HFFc6 (cell line): ENCODE results near the gene NDUFC1. TPM values are rescaled to one million over a fixed set of nuclear protein-coding genes. Genes with fewer than 3 reads are reported as not detected.

Source experiments
- DNase-seq: peaks from one replicate; pipeline ENCODE4 v3.0.0-alpha.2; 2018
- H3K27ac Mint-ChIP-seq: 2 replicates; pipeline ENCODE4 v1.8.0; 2020; ENCODE audit warnings: mild to moderate bottlenecking, mixed read lengths
- H3K27me3 Mint-ChIP-seq: 2 replicates; pipeline ENCODE4 v1.8.0; 2021; ENCODE audit warnings: mild to moderate bottlenecking, moderate library complexity, mixed read lengths; ENCODE audit not compliant: insufficient read depth
- H3K36me3 Mint-ChIP-seq: 2 replicates; pipeline ENCODE4 v1.8.0; 2021; ENCODE audit warnings: low read depth, mixed read lengths
- H3K4me1 Mint-ChIP-seq: 2 replicates; pipeline ENCODE4 v1.8.0; 2020; ENCODE audit warnings: low read depth, mixed read lengths
- H3K4me3 Mint-ChIP-seq: 2 replicates; pipeline ENCODE4 v1.8.0; 2020; ENCODE audit warnings: mild to moderate bottlenecking, moderate library complexity, mixed read lengths
- H3K9me3 Mint-ChIP-seq: 2 replicates; pipeline ENCODE4 v1.8.0; 2020; ENCODE audit warnings: mild to moderate bottlenecking, mixed read lengths
- total RNA-seq, 6 experiments: library from RNA; stranded (reverse); fragmentation: NEBNext Ultra II Directional; extraction: Animal tissue kit (Norgen Biotek cat#: 25700); gene quantifications; 2 replicates in 1 of 6; 3 replicates in 5 of 6; pipeline ENCODE4 v1.2.3, GENCODE V29; 2021
- TF ChIP-seq, protein P1 (sequence below): fragments of 200-600 bp; sonication (generic); IDR thresholded peaks from 2 replicates; pipeline ENCODE4 v1.5.0; 2021; ENCODE audit warnings: antibody characterized with exemption, mild to moderate bottlenecking

Gene NDUFC1
- total RNA-seq, 6 experiments from 2014 or later: 68.6 to 90.7 (median 74.2) TPM

GRCh38 chr4:139301113-139301820 lies 1.0 kb downstream of the NDUFC1 start, which contains the start of gene NAA15:
Gene NAA15 (plus strand): TSS chr4:139301505. CDS start chr4:139301778, 273 bp downstream.
- H3K27ac Mint-ChIP-seq: peak within 1 kb of the TSS; percentile 98
- TF ChIP-seq, protein P1, sequence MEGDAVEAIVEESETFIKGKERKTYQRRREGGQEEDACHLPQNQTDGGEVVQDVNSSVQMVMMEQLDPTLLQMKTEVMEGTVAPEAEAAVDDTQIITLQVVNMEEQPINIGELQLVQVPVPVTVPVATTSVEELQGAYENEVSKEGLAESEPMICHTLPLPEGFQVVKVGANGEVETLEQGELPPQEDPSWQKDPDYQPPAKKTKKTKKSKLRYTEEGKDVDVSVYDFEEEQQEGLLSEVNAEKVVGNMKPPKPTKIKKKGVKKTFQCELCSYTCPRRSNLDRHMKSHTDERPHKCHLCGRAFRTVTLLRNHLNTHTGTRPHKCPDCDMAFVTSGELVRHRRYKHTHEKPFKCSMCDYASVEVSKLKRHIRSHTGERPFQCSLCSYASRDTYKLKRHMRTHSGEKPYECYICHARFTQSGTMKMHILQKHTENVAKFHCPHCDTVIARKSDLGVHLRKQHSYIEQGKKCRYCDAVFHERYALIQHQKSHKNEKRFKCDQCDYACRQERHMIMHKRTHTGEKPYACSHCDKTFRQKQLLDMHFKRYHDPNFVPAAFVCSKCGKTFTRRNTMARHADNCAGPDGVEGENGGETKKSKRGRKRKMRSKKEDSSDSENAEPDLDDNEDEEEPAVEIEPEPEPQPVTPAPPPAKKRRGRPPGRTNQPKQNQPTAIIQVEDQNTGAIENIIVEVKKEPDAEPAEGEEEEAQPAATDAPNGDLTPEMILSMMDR: no peak
- peak; percentile 97 for DNase-seq
- H3K4me1 Mint-ChIP-seq: peaks cover 56% of the 10 kb centered on the region
- H3K36me3 Mint-ChIP-seq: peaks cover 33% of the 10 kb centered on the region
- H3K27me3 Mint-ChIP-seq: peaks cover 5% of the 10 kb centered on the region
- H3K4me3 Mint-ChIP-seq: peak within 1 kb of the TSS; percentile 99
- H3K9me3 Mint-ChIP-seq: no peaks in the 10 kb centered on the region

DNA sequence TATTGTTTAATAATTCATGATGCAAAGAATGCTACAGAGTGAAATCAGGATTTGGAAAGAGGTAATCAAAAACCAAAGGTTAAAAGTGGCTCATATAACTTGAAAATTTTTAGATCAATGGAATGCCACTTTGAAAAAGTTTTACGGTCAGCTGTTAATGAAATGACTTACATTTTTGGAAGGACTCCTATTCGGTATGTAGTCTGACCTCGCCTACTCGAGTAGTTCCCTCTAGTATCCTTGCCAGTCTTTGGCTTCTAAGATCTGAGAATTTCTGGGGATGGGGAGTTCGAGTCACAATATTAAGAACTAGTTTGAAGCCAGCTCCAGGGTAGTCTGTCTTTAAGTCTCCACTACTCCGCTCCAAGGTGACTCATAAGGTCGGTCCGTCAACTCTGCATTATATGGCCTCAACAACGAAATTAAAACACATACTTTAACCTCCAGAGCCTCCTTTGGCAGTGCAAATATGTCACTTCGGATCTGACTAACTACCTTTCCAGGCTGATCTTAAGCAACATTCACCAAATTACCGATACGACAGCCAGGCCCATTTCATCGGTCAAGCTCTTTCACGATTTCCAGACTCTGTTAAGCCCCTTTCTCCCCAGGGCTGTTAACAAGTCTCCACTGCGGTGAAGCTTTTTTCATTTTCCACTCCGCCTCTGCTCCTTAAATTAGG lies 1.7 kb downstream of the NDUFC1 start:
- DNase-seq: peak; percentile 63
- peaks cover 5% of the 10 kb centered on the region for H3K27me3 Mint-ChIP-seq
- H3K27ac Mint-ChIP-seq: peak overlapping the region; percentile 98
- H3K4me3 Mint-ChIP-seq: peak overlapping the region; percentile 99
- no peaks in the 10 kb centered on the region for H3K9me3 Mint-ChIP-seq
- TF ChIP-seq, protein P1: no peak
- peaks cover 27% of the 10 kb centered on the region for H3K36me3 Mint-ChIP-seq
- peaks cover 57% of the 10 kb centered on the region for H3K4me1 Mint-ChIP-seq

GRCh38 chr4:139299536-139299935 lies 2.7 kb downstream of the NDUFC1 start:
- Mint-ChIP-seq H3K36me3 (peaks cover 23% of the 10 kb centered on the region), H3K9me3 (no peaks in the 10 kb centered on the region), H3K27ac (peak overlapping the region; percentile 98), H3K27me3 (peaks cover 5% of the 10 kb centered on the region), H3K4me1 (peaks cover 55% of the 10 kb centered on the region), H3K4me3 (peak overlapping the region; percentile 99)
- TF ChIP-seq, protein P1: no peak
- peak; percentile 51 for DNase-seq

DNA sequence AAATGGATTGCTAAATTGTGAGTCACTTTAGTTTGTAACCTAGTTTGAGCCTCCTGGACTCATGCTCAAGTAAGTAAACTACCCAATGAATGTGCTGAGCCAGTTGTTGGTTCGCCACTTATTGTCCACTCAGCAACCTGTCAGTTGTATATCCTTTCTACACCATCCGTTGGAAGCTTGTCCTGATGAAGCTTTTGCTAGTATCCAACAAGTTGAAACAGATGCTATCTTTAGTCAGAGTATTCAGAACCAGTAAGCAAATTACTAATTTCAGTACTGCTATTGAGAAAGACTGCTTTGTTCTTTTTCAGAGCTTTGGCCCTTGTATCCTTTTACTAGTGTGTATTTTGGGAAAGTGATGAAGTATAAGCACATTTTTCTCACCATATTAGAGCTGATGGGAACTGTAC lies 5.3 kb downstream of the NDUFC1 start:
- Mint-ChIP-seq H3K4me3 (no peak overlapping the region), H3K36me3 (peaks cover 13% of the 10 kb centered on the region), H3K9me3 (no peaks in the 10 kb centered on the region), H3K27ac (peak overlapping the region; percentile 11; the same call in 1 of the 2 replicates), H3K27me3 (peaks cover 2% of the 10 kb centered on the region), H3K4me1 (peaks cover 45% of the 10 kb centered on the region)
- TF ChIP-seq, protein P1: no peak
- DNase-seq: peak; percentile 22

GRCh38 chr4:139295942-139296299 lies 6.4 kb downstream of the NDUFC1 start:
- TF ChIP-seq, protein P1: peak; percentile 67; the same call in 1 of the 2 replicates
- Mint-ChIP-seq H3K4me1 (peaks cover 45% of the 10 kb centered on the region), H3K36me3 (peaks cover 6% of the 10 kb centered on the region; the same call in 1 of the 2 replicates), H3K9me3 (no peaks in the 10 kb centered on the region), H3K4me3 (peak overlapping the region; percentile 93), H3K27ac (peak overlapping the region; percentile 95), H3K27me3 (no peaks in the 10 kb centered on the region; the same call in 1 of the 2 replicates)
- no peak for DNase-seq
